ENCODE results near the gene CCSER1. TPM values are rescaled to one million over a fixed set of nuclear protein-coding genes. Genes with fewer than 3 reads are reported as not detected.

Gene CCSER1
- total and polyA plus RNA-seq, 2 experiments from 2014 or later, result 5.2 to 23.4 TPM

GRCh38 chr4:90415116-90415515 lies 287.9 kb downstream of the CCSER1 start:
- no peaks in the 10 kb centered on the region for H3K27me3 ChIP-seq
- H4K20me1 ChIP-seq (ENCODE audit: insufficient read depth, poor library complexity, severe bottlenecking), result no peaks in the 10 kb centered on the region
- 92% methylated on average over 5 of the region's 5 CpGs for WGBS (ENCODE audit: low lambda C conversion rate, missing lambda C conversion rate)

DNA sequence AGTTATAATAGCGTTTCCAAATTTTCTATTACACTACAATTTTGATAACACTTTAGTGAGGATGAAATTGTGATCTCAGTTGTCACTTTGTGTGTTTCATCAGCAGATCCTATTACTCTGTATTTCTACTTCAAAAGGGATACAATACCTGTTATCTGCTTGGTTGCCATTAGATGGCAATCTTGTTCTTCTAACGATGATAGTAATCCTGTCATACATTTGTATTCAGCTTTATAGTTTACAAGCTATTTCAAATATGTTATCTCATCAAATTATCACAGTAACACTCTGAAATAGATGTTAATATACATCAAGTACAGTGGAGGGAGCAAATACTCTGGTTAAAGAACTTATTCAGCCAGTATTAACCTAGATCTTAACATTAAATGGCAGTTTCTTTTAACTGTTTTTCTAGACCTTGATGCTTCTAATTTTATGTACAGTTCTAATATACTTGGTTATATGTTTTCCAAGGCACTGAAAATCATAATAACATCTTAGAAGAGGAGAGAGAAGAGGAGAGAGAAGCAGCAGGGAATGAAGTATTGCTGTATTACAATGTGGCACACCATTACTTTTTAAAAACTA lies 292.0 kb downstream of the CCSER1 start:
- no peak overlapping the region for H3K4me3 ChIP-seq
- TF ChIP-seq EZH2phosphoT487 (IDR thresholded peaks at IDR 0.05; ENCODE audit: low read depth, severe bottlenecking, unreplicated experiment) (no peak), EZH2 (IDR thresholded peaks at IDR 0.05; ENCODE audit: borderline replicate concordance) (no peak)
- TF ChIP-seq, protein P1, sequence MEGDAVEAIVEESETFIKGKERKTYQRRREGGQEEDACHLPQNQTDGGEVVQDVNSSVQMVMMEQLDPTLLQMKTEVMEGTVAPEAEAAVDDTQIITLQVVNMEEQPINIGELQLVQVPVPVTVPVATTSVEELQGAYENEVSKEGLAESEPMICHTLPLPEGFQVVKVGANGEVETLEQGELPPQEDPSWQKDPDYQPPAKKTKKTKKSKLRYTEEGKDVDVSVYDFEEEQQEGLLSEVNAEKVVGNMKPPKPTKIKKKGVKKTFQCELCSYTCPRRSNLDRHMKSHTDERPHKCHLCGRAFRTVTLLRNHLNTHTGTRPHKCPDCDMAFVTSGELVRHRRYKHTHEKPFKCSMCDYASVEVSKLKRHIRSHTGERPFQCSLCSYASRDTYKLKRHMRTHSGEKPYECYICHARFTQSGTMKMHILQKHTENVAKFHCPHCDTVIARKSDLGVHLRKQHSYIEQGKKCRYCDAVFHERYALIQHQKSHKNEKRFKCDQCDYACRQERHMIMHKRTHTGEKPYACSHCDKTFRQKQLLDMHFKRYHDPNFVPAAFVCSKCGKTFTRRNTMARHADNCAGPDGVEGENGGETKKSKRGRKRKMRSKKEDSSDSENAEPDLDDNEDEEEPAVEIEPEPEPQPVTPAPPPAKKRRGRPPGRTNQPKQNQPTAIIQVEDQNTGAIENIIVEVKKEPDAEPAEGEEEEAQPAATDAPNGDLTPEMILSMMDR (IDR thresholded peaks at IDR 0.05; ENCODE audit: poor library complexity), result peak; percentile 70
- H3K27ac ChIP-seq, result no peak overlapping the region
- H3K4me2 ChIP-seq, result no peak overlapping the region
- 1% methylated on average over 2 of the region's 2 CpGs for WGBS (ENCODE audit: low lambda C conversion rate, missing lambda C conversion rate)
- DNase-seq (ENCODE audit: low spot score), result peak; percentile 50
- no peaks in the 10 kb centered on the region for H3K36me3 ChIP-seq (replicated peaks; ENCODE audit: insufficient read depth, low read depth)
- H3K9me3 ChIP-seq (ENCODE audit: low read depth), result no peaks in the 10 kb centered on the region
- no peaks in the 10 kb centered on the region for H3K9me2 ChIP-seq (replicated peaks; ENCODE audit: insufficient read depth)
- no peaks in the 10 kb centered on the region for H4K20me1 ChIP-seq (ENCODE audit: insufficient read depth, poor library complexity, severe bottlenecking)
- no peaks in the 10 kb centered on the region for H3K79me2 ChIP-seq
- H2AFZ ChIP-seq, result no peak overlapping the region
- H3K27me3 ChIP-seq, result no peaks in the 10 kb centered on the region
- H3K4me1 ChIP-seq (ENCODE audit: insufficient read depth), result no peaks in the 10 kb centered on the region

More at GRCh38 chr4:90415116-90415515, 287.9 kb downstream of the CCSER1 start:
- no peak overlapping the region for H3K27ac ChIP-seq
- no peak overlapping the region for H2AFZ ChIP-seq
- no peaks in the 10 kb centered on the region for H3K9me2 ChIP-seq (replicated peaks; ENCODE audit: insufficient read depth)
- no peaks in the 10 kb centered on the region for H3K4me1 ChIP-seq (ENCODE audit: insufficient read depth)
- no peaks in the 10 kb centered on the region for H3K36me3 ChIP-seq (replicated peaks; ENCODE audit: insufficient read depth, low read depth)
- H3K79me2 ChIP-seq, result no peaks in the 10 kb centered on the region
- H3K4me3 ChIP-seq, result no peak overlapping the region
- no peak overlapping the region for H3K4me2 ChIP-seq
- H3K9me3 ChIP-seq (ENCODE audit: low read depth), result no peaks in the 10 kb centered on the region
- DNase-seq (ENCODE audit: low spot score), result no peak
- no peak for TF ChIP-seq EZH2phosphoT487 (IDR thresholded peaks at IDR 0.05; ENCODE audit: low read depth, severe bottlenecking, unreplicated experiment)
- TF ChIP-seq EZH2 (IDR thresholded peaks at IDR 0.05; ENCODE audit: borderline replicate concordance), result no peak
- TF ChIP-seq, protein P1 (IDR thresholded peaks at IDR 0.05; ENCODE audit: poor library complexity), result no peak

- no peaks in the 10 kb centered on the region for H3K36me3 ChIP-seq (replicated peaks; ENCODE audit: insufficient read depth, low read depth)
- no peaks in the 10 kb centered on the region for H4K20me1 ChIP-seq (ENCODE audit: insufficient read depth, poor library complexity, severe bottlenecking)
- no peak overlapping the region for H2AFZ ChIP-seq
- DNase-seq (ENCODE audit: low spot score), result no peak
- no peaks in the 10 kb centered on the region for H3K9me3 ChIP-seq (ENCODE audit: low read depth)
- TF ChIP-seq, protein P1 (IDR thresholded peaks at IDR 0.05; ENCODE audit: poor library complexity), result no peak
- TF ChIP-seq EZH2phosphoT487 (IDR thresholded peaks at IDR 0.05; ENCODE audit: low read depth, severe bottlenecking, unreplicated experiment) (no peak), EZH2 (IDR thresholded peaks at IDR 0.05; ENCODE audit: borderline replicate concordance) (no peak)
- H3K79me2 ChIP-seq, result no peaks in the 10 kb centered on the region
- H3K9me2 ChIP-seq (replicated peaks; ENCODE audit: insufficient read depth), result no peaks in the 10 kb centered on the region
- no peak overlapping the region for H3K4me3 ChIP-seq
- no peak overlapping the region for H3K27ac ChIP-seq
- no peaks in the 10 kb centered on the region for H3K4me1 ChIP-seq (ENCODE audit: insufficient read depth)
- 68% methylated on average over 2 of the region's 2 CpGs for WGBS (ENCODE audit: low lambda C conversion rate, missing lambda C conversion rate)
- H3K27me3 ChIP-seq, result no peaks in the 10 kb centered on the region
- H3K4me2 ChIP-seq, result no peak overlapping the region
Measured at GRCh38 chr4:90421161-90421560, 294.0 kb downstream of the CCSER1 start.

All from hepatocyte (in vitro differentiated cells).